ENCODE data around the gene TARBP2. TPM values are rescaled to one million over a fixed set of nuclear protein-coding genes. Genes with fewer than 3 reads are reported as not detected.

Gene TARBP2
- total and polyA plus RNA-seq, 8 donors = 22.6 to 36.5 (median 28.6) TPM; not detected in 1

DNA sequence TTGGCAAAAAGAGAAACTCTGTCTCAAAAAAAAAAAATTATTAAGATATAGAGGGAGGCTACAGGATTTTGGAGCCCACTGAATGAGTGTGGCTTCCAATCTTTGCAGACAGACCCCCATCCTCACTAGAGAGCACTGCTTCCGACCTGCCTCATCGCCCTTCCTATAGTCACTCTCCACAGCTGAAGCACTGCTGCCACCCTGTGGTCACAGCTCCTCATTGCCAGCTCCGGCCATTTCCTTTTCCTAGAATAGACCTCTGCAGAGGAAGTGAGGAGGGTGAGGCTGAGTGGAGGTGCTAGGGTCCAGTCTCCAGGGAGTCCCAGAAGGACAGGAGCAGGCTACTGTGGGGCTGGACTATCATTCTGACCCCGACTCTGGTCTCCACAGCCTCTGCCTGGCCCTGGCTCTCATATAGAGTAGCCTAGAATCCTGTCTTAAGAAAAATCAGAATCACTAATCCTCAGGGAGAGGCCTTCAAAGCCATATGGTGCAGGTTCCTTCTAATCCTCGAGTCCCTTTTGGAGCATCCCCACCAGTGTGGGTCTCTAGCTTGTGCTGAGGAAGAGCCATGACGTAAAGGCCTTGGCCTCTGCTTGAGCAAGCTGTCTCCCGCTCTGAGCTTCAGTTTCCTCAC is 7.6 kb downstream of the TARBP2 start:
- H3K4me1 ChIP-seq = peaks cover 0 to 17% (median 11%) of the 10 kb centered on the region in 4 donors
- H3K36me3 ChIP-seq = peaks cover 24 to 84% (median 80%) of the 10 kb centered on the region in 4 donors
- H3K27me3 ChIP-seq = no peaks in the 10 kb centered on the region
- no peaks in the 10 kb centered on the region for H3K9me3 ChIP-seq
- no peak overlapping the region for H3K4me3 ChIP-seq
- intact Hi-C loops (cut with DNase I; ENCODE audit: low total_unique reads) = no loop called here
- peak; percentile 90 to 94 for DNase-seq
- TF ChIP-seq EP300 (IDR thresholded peaks at IDR 0.05) = no peak
- peak in 2 of 3 donors; percentile 43 to 80 for TF ChIP-seq POLR2AphosphoS5 (IDR thresholded peaks at IDR 0.05)
- TF ChIP-seq, protein P1, sequence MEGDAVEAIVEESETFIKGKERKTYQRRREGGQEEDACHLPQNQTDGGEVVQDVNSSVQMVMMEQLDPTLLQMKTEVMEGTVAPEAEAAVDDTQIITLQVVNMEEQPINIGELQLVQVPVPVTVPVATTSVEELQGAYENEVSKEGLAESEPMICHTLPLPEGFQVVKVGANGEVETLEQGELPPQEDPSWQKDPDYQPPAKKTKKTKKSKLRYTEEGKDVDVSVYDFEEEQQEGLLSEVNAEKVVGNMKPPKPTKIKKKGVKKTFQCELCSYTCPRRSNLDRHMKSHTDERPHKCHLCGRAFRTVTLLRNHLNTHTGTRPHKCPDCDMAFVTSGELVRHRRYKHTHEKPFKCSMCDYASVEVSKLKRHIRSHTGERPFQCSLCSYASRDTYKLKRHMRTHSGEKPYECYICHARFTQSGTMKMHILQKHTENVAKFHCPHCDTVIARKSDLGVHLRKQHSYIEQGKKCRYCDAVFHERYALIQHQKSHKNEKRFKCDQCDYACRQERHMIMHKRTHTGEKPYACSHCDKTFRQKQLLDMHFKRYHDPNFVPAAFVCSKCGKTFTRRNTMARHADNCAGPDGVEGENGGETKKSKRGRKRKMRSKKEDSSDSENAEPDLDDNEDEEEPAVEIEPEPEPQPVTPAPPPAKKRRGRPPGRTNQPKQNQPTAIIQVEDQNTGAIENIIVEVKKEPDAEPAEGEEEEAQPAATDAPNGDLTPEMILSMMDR (IDR thresholded peaks at IDR 0.05) = peak in 5 of 7 experiments; percentile 77 to 88 (median 86)
- no peak for TF ChIP-seq POLR2A (IDR thresholded peaks at IDR 0.05)
- 26 to 32% (median 30%) methylated on average over 7 of the region's 7 CpGs for WGBS, 5 donors
- peak overlapping the region in 3 of 5 donors; percentile 46 to 64 (median 60) for H3K27ac ChIP-seq

DNA sequence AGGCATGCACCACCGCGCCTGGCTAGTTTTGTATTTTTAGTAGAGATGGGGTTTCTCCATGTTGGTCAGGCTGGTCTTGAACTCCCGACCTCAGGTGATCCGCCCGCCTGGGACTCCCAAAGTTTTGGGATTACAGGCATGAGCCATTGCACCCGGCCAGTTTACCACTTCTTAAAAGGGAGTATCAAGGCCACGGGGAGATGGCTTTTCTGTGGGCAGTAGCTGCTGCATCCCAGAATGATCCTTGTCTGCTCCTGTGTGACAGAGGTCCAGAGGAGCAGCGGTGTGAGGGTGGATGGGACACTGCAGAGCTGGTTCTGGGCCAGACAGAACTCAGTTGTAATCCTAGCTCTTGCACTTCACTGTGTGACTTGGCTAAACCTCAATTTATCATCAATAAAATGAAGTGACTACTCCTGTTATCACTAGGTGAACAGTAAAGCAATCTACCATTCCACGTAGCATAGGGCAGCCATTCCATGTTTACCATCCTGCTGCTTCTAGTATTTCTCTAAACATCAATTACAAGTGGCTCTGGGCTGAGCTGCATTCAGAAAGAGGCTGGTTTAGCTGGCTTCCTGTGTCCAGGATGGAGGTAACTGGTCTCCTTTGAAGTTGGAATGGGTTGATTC is 9.2 kb downstream of the TARBP2 start:
- H3K27me3 ChIP-seq = no peaks in the 10 kb centered on the region
- no peak overlapping the region for H3K27ac ChIP-seq
- no peak for DNase-seq
- intact Hi-C loops (cut with DNase I; ENCODE audit: low total_unique reads) = loop anchor here (10.0 kb wide), 1 partner anchor 45 kb away; no protein-coding TSS in a partner anchor
- TF ChIP-seq, protein P1 (IDR thresholded peaks at IDR 0.05) = no peak
- TF ChIP-seq EP300 (IDR thresholded peaks at IDR 0.05) (no peak), POLR2AphosphoS5 (IDR thresholded peaks at IDR 0.05) (no peak), POLR2A (IDR thresholded peaks at IDR 0.05) (no peak)
- peaks cover 32 to 84% (median 81%) of the 10 kb centered on the region in 4 donors for H3K36me3 ChIP-seq
- peaks cover 0 to 14% (median 9%) of the 10 kb centered on the region in 4 donors for H3K4me1 ChIP-seq
- H3K4me3 ChIP-seq = no peak overlapping the region
- 82 to 89% (median 83%) methylated on average over 9 of the region's 9 CpGs for WGBS, 5 donors
- no peaks in the 10 kb centered on the region for H3K9me3 ChIP-seq

DNA sequence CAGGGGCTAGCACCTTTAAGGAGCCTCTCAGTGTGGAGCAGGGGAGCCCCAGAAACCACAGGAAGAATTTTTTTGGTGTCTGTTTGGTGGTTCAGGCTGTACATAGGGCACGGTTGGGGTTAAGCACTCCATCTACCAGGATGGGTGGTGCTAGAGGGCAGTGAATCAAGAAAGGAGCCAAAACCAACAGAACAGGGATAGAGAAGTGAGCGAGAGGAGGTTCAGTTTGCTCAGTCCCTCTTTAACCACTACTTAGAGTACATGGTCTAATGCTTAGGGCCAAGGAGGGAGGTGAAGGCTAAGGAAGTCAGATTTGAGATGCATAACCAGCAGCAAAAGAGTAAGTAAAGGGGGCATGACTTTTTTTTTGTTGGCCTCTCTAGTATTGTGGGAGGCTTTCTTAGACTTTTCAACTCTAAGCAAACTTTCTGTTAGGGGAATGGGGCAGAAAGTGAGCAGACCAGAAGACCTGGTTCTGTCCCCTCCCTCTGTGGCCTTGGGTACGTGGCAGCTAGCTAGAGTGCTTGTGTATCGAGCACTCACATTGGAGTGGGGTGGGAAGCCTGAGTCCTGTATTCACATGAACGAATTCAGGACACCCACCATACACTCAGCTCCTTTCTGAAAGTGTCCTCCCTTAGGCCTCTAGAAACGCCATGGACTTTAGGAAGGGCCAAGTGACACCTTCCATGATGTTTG is 12.8 kb downstream of the TARBP2 start:
- TF ChIP-seq EP300 (IDR thresholded peaks at IDR 0.05) = no peak
- TF ChIP-seq, protein P1 (IDR thresholded peaks at IDR 0.05) = no peak
- no peak for TF ChIP-seq POLR2AphosphoS5 (IDR thresholded peaks at IDR 0.05)
- TF ChIP-seq POLR2A (IDR thresholded peaks at IDR 0.05) = no peak
- Histone ChIP-seq H3K27ac (peak overlapping the region in 1 of 5 donors; percentile 4), H3K36me3 (peaks cover 52 to 94% (median 92%) of the 10 kb centered on the region in 4 donors), H3K27me3 (no peaks in the 10 kb centered on the region), H3K4me3 (no peak overlapping the region), H3K4me1 (peaks cover 0 to 2% (median under 1%) of the 10 kb centered on the region in 4 donors), H3K9me3 (no peaks in the 10 kb centered on the region)
- 42 to 67% (median 54%) methylated on average over 5 to 6 of the region's 6 CpGs for WGBS, 5 donors
- intact Hi-C loops (cut with DNase I; ENCODE audit: low total_unique reads) = loop anchor here (10.0 kb wide), 1 partner anchor 49 kb away; no protein-coding TSS in a partner anchor
- DNase-seq = no peak

DNA sequence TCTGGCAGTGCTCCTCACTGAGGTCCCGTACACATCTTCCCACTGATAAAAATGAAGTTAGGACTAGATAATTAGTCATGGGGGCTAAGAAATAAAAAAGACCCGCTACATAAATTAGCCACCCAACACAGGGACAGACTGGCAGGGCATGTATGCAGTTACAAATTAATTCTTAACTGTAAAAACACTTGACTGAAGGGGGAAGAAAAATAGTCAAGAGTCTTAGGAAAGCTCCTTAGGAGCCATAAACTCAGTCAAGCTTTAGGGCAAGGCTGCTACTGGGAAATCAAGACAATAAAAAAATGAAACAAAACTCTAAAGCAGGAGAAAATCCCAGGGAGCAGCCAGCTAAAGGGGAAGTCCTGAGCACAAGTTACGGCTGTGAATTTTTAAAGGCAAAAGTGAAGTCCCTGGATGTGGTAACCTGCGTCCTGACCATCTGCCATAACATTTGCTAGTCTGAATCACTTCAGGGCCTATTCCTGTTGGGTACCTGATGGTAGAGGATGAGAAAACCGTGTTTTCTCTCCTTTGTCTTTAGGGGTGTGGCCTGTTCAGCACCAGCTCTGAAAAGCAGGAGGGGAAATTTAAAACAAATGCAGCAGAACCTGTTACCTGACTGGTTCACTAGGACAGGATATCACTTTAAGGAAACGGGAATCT is 13.7 kb downstream of the TARBP2 start:
- H3K27ac ChIP-seq = no peak overlapping the region
- intact Hi-C loops (cut with DNase I; ENCODE audit: low total_unique reads) = loop anchor here (10.0 kb wide), 1 partner anchor 50 kb away; no protein-coding TSS in a partner anchor

More for the DNA sequence above, 13.7 kb downstream of the TARBP2 start:
- Histone ChIP-seq H3K4me1 (no peaks in the 10 kb centered on the region), H3K9me3 (no peaks in the 10 kb centered on the region), H3K36me3 (peaks cover 60 to 100% (median 100%) of the 10 kb centered on the region in 4 donors), H3K27me3 (no peaks in the 10 kb centered on the region), H3K4me3 (no peak overlapping the region)
- DNase-seq = no peak
- TF ChIP-seq POLR2A (IDR thresholded peaks at IDR 0.05) = no peak
- WGBS, 5 donors = 66 to 79% (median 71%) methylated on average over 6 of the region's 6 CpGs
